ENCODE measurements around the gene SPRR2E. TPM values are rescaled to one million over a fixed set of nuclear protein-coding genes. Genes with fewer than 3 reads are reported as not detected.
"Not testable (repeated sequence)": the region's sequence is repeated elsewhere in the genome, so short reads cannot be mapped to it uniquely, and the experiment has no call there.

Gene SPRR2E
- total RNA-seq, 1 donor from 2014 or later = not detected

- Histone ChIP-seq H3K4me1 (no peaks in the 10 kb centered on the region), H3K27ac (no peak within 1 kb of the TSS), H3K4me3 (no peak within 1 kb of the TSS), H3K27me3 (ENCODE audit: low read depth) (no peaks in the 10 kb centered on the region), H3K9me3 (no peaks in the 10 kb centered on the region), H3K36me3 (no peaks in the 10 kb centered on the region)
- intact Hi-C loops (cut with DNase I) = no loop called here
- TF ChIP-seq CTCF (IDR thresholded peaks at IDR 0.05) = no peak
- DNase-seq (no peak), ATAC-seq (no peak)
These were observed 19.1 kb upstream of the SPRR2E start, which contains the start of gene SPRR2F for GRCh38 chr1:153113416-153113815. Gene SPRR2F (minus strand): TSS chr1:153113516. CDS start chr1:153112733, 783 bp downstream.

GRCh38 chr1:153112454-153112853 lies 18.1 kb upstream of the SPRR2E start:
- intact Hi-C loops (cut with DNase I); DNase-seq: not testable (repeated sequence)

GRCh38 chr1:153100245-153100644 lies 5.9 kb upstream of the SPRR2E start:
- no peak overlapping the region for H3K27ac ChIP-seq
- H3K4me1 ChIP-seq = no peaks in the 10 kb centered on the region
- H3K36me3 ChIP-seq = no peaks in the 10 kb centered on the region
- intact Hi-C loops (cut with DNase I) = no loop called here
- no peaks in the 10 kb centered on the region for H3K9me3 ChIP-seq
- no peaks in the 10 kb centered on the region for H3K27me3 ChIP-seq (ENCODE audit: low read depth)
- DNase-seq = no peak
- no peak for ATAC-seq
- no peak overlapping the region for H3K4me3 ChIP-seq
- TF ChIP-seq CTCF (IDR thresholded peaks at IDR 0.05) = no peak

More at GRCh38 chr1:153112454-153112853, 18.1 kb upstream of the SPRR2E start:
- not testable (repeated sequence) for H3K36me3 ChIP-seq; H3K9me3 ChIP-seq; H3K4me1 ChIP-seq; H3K27me3 ChIP-seq (ENCODE audit: low read depth); ATAC-seq; H3K4me3 ChIP-seq; H3K27ac ChIP-seq

- H3K4me3 ChIP-seq = no peak overlapping the region
- no peaks in the 10 kb centered on the region for H3K9me3 ChIP-seq
- H3K27ac ChIP-seq = no peak overlapping the region
- DNase-seq (no peak), ATAC-seq (no peak)
- intact Hi-C loops (cut with DNase I) = no loop called here
- no peaks in the 10 kb centered on the region for H3K4me1 ChIP-seq
- no peaks in the 10 kb centered on the region for H3K27me3 ChIP-seq (ENCODE audit: low read depth)
- no peaks in the 10 kb centered on the region for H3K36me3 ChIP-seq
- TF ChIP-seq CTCF (IDR thresholded peaks at IDR 0.05) = no peak
These were observed 5.2 kb upstream of the SPRR2E start for GRCh38 chr1:153099461-153100045.

GRCh38 chr1:153095764-153096163 lies 1.4 kb upstream of the SPRR2E start:
- no peak for TF ChIP-seq CTCF (IDR thresholded peaks at IDR 0.05)
- Histone ChIP-seq H3K36me3 (no peaks in the 10 kb centered on the region), H3K4me1 (no peaks in the 10 kb centered on the region), H3K27me3 (ENCODE audit: low read depth) (no peaks in the 10 kb centered on the region), H3K27ac (no peak overlapping the region), H3K4me3 (no peak overlapping the region), H3K9me3 (no peaks in the 10 kb centered on the region)
- intact Hi-C loops (cut with DNase I) = no loop called here
- ATAC-seq (no peak), DNase-seq (no peak)

GRCh38 chr1:153087652-153088051 lies 6.7 kb downstream of the SPRR2E start:
- TF ChIP-seq CTCF (IDR thresholded peaks at IDR 0.05) = no peak
- Histone ChIP-seq H3K27me3 (ENCODE audit: low read depth) (no peaks in the 10 kb centered on the region), H3K36me3 (no peaks in the 10 kb centered on the region), H3K27ac (no peak overlapping the region), H3K9me3 (no peaks in the 10 kb centered on the region), H3K4me1 (no peaks in the 10 kb centered on the region), H3K4me3 (no peak overlapping the region)
- DNase-seq (no peak), ATAC-seq (no peak)
- intact Hi-C loops (cut with DNase I) = no loop called here

Data from lower lobe of right lung (tissue), 2 donors.